Calu3 (cell line): ENCODE data around the gene EYA3. TPM values are rescaled to one million over a fixed set of nuclear protein-coding genes. Genes with fewer than 3 reads are reported as not detected.

ENCODE experiments used
- Bru-seq: library from RNA; stranded (reverse); fragments of 400-500 nt; gene quantifications from one replicate; lab custom pipeline; 2021; lab: Mats Ljungman, UMichigan
- BruChase-seq, 2 experiments: library from RNA; stranded (reverse); fragments of 400-500 nt; gene quantifications; one replicate each; lab custom pipeline; 2021; lab: Mats Ljungman, UMichigan
- BruUV-seq: library from RNA; stranded (reverse); fragments of 400-500 nt; replicated peaks from 2 replicates; lab custom pipeline; 2021; lab: Mats Ljungman, UMichigan
- CTCF ChIA-PET: fragments of 300-600 bp; sonication (Branson Sonifier 250); formaldehyde crosslinking; loops from one replicate; lab custom pipeline; 2022; ENCODE audit warnings: antibody characterized with exemption; lab: Charles Lee
- DNase-seq: peaks from one replicate; pipeline ENCODE4 v3.0.0; 2022
- H3K27ac Mint-ChIP-seq: one replicate; pipeline ENCODE4 v1.8.0; 2022; ENCODE audit warnings: mixed read lengths; ENCODE audit not compliant: unreplicated experiment
- H3K27me3 Mint-ChIP-seq: one replicate; pipeline ENCODE4 v1.8.0; 2022; ENCODE audit warnings: mixed read lengths; ENCODE audit not compliant: unreplicated experiment
- H3K36me3 Mint-ChIP-seq: one replicate; pipeline ENCODE4 v1.8.0; 2022; ENCODE audit warnings: mild to moderate bottlenecking, moderate library complexity, mixed read lengths; ENCODE audit not compliant: insufficient read depth, unreplicated experiment
- H3K4me1 Mint-ChIP-seq: one replicate; pipeline ENCODE4 v1.8.0; 2022; ENCODE audit warnings: mild to moderate bottlenecking, low read depth, mixed read lengths; ENCODE audit not compliant: unreplicated experiment
- H3K4me3 Mint-ChIP-seq: one replicate; pipeline ENCODE4 v1.8.0; 2022; ENCODE audit warnings: mild to moderate bottlenecking, low read depth, moderate library complexity, mixed read lengths; ENCODE audit not compliant: unreplicated experiment
- H3K9me3 Mint-ChIP-seq: one replicate; pipeline ENCODE4 v1.8.0; 2022; ENCODE audit warnings: low read depth, mixed read lengths; ENCODE audit not compliant: unreplicated experiment
- intact Hi-C: fragments of 100-400 bp; cut with micrococcal nuclease; formaldehyde crosslinking; loops from one replicate; pipeline ENCODE4 v1.10.0; 2022; ENCODE audit not compliant: unreplicated experiment
- long read RNA-seq: library from polyadenylated mRNA; stranded (forward); transcript quantifications from one replicate; pipeline ENCODE4 v2.0.0, GENCODE V29; 2022
- total RNA-seq: library from RNA; stranded (reverse); gene quantifications from 2 replicates; pipeline ENCODE4 v1.2.3, GENCODE V29; 2022
- TF ChIP-seq, protein P1 (sequence below): fragments of 200-600 bp; IDR thresholded peaks from one replicate; pipeline ENCODE4 v1.8.0; 2022; ENCODE audit warnings: antibody characterized with exemption; ENCODE audit not compliant: unreplicated experiment

EYA3 gene, protein sequence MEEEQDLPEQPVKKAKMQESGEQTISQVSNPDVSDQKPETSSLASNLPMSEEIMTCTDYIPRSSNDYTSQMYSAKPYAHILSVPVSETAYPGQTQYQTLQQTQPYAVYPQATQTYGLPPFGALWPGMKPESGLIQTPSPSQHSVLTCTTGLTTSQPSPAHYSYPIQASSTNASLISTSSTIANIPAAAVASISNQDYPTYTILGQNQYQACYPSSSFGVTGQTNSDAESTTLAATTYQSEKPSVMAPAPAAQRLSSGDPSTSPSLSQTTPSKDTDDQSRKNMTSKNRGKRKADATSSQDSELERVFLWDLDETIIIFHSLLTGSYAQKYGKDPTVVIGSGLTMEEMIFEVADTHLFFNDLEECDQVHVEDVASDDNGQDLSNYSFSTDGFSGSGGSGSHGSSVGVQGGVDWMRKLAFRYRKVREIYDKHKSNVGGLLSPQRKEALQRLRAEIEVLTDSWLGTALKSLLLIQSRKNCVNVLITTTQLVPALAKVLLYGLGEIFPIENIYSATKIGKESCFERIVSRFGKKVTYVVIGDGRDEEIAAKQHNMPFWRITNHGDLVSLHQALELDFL
- 15.0 and 18.8 TPM in 2 replicates for total RNA-seq
- Bru-seq, nascent RNA, result percentile 76 among the genes with signal in this experiment
- BruChase-seq, experiment 1, labeled RNA remaining after a 6-hour chase, result percentile 68 among the genes with signal in this experiment
- BruChase-seq, experiment 2, labeled RNA remaining after a 2-hour chase, result percentile 66 among the genes with signal in this experiment
- long read RNA-seq, partial matches to known transcripts, result 2 of 8 reads
- long read RNA-seq, other reads (novel, unspliced or antisense), result 6 of 8 reads

DNA sequence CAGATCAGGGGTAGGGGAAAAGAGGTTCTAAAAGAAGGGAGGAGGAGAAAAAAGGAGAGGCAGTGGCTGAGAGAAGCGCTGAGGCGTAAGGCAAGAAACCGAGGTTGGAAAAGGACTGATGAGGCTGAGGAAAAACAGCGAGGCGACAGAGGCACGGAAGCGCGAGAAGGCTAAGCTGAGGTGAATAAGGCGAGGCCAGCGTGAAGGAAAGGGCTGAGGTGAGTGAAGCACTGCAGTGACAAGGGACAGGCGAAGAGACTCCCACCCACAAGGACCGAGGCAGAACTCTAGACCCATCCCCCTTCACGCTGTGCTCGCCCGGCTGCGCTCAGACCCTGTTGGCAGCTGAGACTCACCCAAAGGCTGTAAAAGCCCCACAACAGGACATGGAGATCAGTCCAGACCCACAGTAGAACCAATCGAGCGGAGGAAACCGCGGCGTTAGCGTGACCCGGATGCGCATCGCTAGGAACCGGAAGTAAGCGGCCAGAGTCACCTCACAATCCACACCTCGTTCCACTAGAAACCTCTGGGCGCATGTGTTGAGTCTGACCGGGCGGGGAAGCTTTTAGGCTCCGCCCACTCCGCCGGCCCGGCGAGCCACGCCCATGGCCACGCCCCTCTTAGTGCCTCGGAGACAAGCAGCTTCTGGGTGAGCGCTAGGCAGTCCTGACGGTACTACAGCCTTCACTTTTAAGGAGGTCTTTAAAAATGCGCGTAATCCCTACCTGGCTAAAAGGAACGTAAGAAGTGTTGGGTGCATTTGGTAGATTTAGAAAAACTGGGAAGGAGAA, at the start of gene EYA3:
EYA3 (minus strand) TSS at position 443 of the 794 bp plus-strand sequence. CDS start 30,584 bp downstream, outside the sequence.
- H3K4me1 Mint-ChIP-seq, result peaks cover 10% of the 10 kb centered on the region
- no peaks in the 10 kb centered on the region for H3K9me3 Mint-ChIP-seq
- DNase-seq, result peak; percentile 97
- peak within 1 kb of the TSS; percentile 95 for H3K4me3 Mint-ChIP-seq
- no peaks in the 10 kb centered on the region for H3K27me3 Mint-ChIP-seq
- H3K36me3 Mint-ChIP-seq, result peaks cover 18% of the 10 kb centered on the region
- no TSS peak for BruUV-seq
- CTCF ChIA-PET, result interaction anchor here (0.7 to 2.3 kb wide), 10 partner anchors 9 to 316 kb away, joined by 3 to 11 read pairs (median 6); partner anchors contain the start of gene STX12
- TF ChIP-seq, protein P1, sequence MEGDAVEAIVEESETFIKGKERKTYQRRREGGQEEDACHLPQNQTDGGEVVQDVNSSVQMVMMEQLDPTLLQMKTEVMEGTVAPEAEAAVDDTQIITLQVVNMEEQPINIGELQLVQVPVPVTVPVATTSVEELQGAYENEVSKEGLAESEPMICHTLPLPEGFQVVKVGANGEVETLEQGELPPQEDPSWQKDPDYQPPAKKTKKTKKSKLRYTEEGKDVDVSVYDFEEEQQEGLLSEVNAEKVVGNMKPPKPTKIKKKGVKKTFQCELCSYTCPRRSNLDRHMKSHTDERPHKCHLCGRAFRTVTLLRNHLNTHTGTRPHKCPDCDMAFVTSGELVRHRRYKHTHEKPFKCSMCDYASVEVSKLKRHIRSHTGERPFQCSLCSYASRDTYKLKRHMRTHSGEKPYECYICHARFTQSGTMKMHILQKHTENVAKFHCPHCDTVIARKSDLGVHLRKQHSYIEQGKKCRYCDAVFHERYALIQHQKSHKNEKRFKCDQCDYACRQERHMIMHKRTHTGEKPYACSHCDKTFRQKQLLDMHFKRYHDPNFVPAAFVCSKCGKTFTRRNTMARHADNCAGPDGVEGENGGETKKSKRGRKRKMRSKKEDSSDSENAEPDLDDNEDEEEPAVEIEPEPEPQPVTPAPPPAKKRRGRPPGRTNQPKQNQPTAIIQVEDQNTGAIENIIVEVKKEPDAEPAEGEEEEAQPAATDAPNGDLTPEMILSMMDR, result no peak
- peak within 1 kb of the TSS; percentile 89 for H3K27ac Mint-ChIP-seq
- intact Hi-C loops, result no loop called here

DNA sequence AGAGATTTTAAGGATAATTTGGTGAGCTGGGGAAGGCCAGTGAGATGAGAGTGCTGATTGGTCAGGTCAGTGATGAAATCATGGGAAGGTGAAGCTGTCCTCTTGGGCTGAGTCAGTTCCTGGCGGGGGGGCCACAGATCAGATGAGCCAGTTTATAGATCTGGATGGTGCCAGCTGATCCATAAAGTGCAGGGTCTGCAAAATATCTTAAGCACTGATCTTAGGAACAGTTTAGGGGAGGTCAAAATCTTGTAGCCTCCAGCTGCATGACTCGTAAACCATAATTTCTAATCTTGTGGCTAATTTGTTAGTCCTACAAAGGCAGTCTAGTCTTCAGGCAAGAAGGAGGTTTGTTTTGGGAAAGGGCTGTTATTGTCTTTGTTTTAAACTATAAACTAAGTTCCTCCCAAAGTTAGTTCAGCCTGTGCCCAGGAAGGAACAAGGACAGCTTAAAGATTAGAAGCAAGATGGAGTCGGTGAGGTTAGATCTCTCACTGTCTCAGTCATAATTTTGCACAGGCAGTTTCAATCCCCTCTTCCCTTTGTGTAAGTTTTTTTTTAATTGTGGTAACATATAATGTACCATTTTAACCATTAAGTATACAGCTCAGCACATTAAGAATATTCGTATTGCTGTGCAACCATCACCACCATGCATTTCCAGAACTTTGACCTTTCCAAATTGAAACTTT, 48.7 kb upstream of the EYA3 start:
- H3K4me3 Mint-ChIP-seq, result no peak overlapping the region
- peaks cover 21% of the 10 kb centered on the region for H3K4me1 Mint-ChIP-seq
- no peaks in the 10 kb centered on the region for H3K27me3 Mint-ChIP-seq
- H3K9me3 Mint-ChIP-seq, result no peaks in the 10 kb centered on the region
- intact Hi-C loops, result no loop called here
- no peak for DNase-seq
- CTCF ChIA-PET, result interaction anchor here (0.6 kb wide), 1 partner anchor 216 kb away, joined by 3 read pairs; no protein-coding TSS in a partner anchor
- TF ChIP-seq, protein P1, result no peak
- no peaks in the 10 kb centered on the region for H3K36me3 Mint-ChIP-seq
- BruUV-seq, result no TSS peak
- no peak overlapping the region for H3K27ac Mint-ChIP-seq

DNA sequence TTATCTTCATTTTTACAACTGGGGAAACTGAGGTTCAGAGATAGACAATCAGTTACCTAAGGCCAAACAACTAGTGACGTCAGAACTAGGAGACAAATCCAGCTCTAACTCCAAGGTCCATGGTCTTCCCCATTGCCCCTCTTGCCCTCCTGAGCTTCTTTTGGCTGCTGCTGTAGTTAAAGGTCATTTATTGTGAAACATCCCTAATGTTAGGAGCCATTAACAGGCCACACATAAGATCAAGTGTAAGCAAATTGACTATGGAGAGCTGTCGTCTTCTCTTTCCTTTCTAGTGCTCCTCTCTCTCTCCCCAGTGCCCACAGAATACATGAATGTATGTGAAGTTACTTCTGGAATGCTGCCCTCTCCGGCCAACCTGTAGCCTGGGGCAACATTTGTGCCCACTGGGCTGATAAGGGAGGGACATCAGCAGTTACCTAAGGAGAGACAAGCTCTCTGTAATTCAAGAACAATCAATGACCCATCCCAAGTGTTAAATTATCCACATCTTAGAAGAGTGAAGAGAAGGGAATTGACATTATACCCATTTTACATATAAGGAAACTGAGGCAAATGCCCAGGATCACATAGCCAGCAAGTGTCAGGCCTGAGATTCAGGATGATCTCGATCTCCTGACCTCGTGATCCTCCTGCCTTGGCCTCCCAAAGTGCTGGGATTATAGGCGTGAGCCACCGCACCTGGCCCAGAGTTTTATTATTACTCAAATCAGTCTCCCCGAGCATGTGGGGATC, 47.9 kb upstream of the EYA3 start:
- CTCF ChIA-PET, result interaction anchor here (0.6 to 1.2 kb wide), 4 partner anchors 17 to 259 kb away, joined by 3 to 7 read pairs (median 3); no protein-coding TSS in a partner anchor
- no TSS peak for BruUV-seq
- no peaks in the 10 kb centered on the region for H3K27me3 Mint-ChIP-seq
- TF ChIP-seq, protein P1, result no peak
- H3K4me1 Mint-ChIP-seq, result peaks cover 21% of the 10 kb centered on the region
- intact Hi-C loops, result no loop called here
- H3K4me3 Mint-ChIP-seq, result no peak overlapping the region
- peak overlapping the region; percentile 21 for H3K27ac Mint-ChIP-seq
- no peak for DNase-seq
- H3K36me3 Mint-ChIP-seq, result no peaks in the 10 kb centered on the region
- no peaks in the 10 kb centered on the region for H3K9me3 Mint-ChIP-seq
